Lower leg skin (tissue), 4 donors: Measurements from ENCODE around the gene FBXL15. TPM values are rescaled to one million over a fixed set of nuclear protein-coding genes. Genes with fewer than 3 reads are reported as not detected.

ENCODE experiments used
- DNase-seq, 2 donors: peaks; one replicate each; pipeline ENCODE4 v3.0.0-alpha.2; 2019; ENCODE audit warnings: low spot score in 2 of 2
- H3K4me3 ChIP-seq: fragments of 200-600 bp; sonication (generic); 2 replicates; pipeline ENCODE4 v1.5.1; 2017; ENCODE audit warnings: mild to moderate bottlenecking, low read depth; ENCODE audit not compliant: poor library complexity, severe bottlenecking
- CTCF ChIP-seq, 3 donors: fragments of 450-650 bp; IDR thresholded peaks; one replicate each; pipeline ENCODE4 v1.5.1; 2016; ENCODE audit warnings: antibody characterized with exemption in 3 of 3, mild to moderate bottlenecking in 3 of 3, moderate library complexity in 2 of 3
- POLR2A ChIP-seq, 2 donors: fragments of 450-650 bp; IDR thresholded peaks; one replicate each; pipeline ENCODE4 v1.6.1; 2016 to 2017; ENCODE audit warnings: antibody characterized with exemption in 2 of 2, mild to moderate bottlenecking in 1 of 2, moderate library complexity in 1 of 2
- WGBS, 2 donors: methylation state at CpG; one replicate each; pipeline ENCODE4 v1.1.5; 2018; 5-methylcytosine and 5-hydroxymethylcytosine counted together
- intact Hi-C: fragments of 100-400 bp; cut with DNase I; formaldehyde crosslinking; loops from one replicate; pipeline ENCODE4 v1.15.0; 2023; ENCODE audit warnings: low total_unique reads
- total RNA-seq, 4 donors: library from RNA; depleted of rRNA; stranded (reverse); fragments of >200 nt; gene quantifications; one replicate each; pipeline ENCODE4 v1.1.0, GENCODE V29; 2016

Gene FBXL15
- total RNA-seq, 4 donors from 2014 or later = 18.2 to 25.3 (median 19.1) TPM

GRCh38 chr10:102433619-102434046 is 13.0 kb downstream of the FBXL15 start:
- no peak for DNase-seq
- 63 to 75% methylated on average over 5 of the region's 5 CpGs for WGBS, 2 donors
- TF ChIP-seq POLR2A (IDR thresholded peaks at IDR 0.05) = no peak
- TF ChIP-seq CTCF (IDR thresholded peaks at IDR 0.05) = no peak
- H3K4me3 ChIP-seq = no peak overlapping the region
- intact Hi-C loops = no loop called here

DNA sequence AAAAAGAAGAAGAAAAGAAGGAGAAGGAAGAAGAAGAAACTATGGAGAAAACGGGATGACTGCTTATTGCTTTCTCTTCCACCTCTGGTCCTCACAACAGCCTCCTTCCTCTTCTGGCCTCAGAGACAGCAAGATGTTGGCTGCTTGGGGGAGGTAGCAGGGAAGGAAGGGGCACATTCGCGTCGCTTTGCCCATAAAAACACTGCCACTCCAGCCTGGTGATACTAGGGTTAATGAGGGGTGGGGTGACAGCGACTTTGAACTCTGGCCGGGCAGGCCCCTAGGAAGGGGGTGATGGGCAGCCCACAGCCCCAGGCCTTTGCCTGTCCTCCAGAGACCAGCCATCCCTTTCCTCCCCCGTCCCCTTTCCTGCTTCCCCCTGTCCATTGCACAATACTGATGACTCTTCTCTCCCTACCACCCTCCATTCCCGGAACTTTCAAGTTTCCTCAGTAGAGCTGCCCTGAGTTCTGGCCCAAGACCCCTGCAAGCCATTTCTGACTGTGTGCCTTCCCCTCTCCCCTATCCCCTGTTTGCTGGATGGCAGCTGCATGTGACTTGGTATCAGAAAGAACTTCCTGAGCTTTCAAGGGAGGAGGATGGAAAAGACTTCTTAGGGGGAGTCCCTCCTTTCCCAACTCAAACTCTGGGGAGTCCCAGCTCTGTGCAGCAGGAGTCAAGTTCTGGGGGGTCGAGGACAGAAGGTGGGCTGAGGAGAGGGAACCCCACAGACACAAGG is 13.9 kb downstream of the FBXL15 start:
- no peak for DNase-seq
- H3K4me3 ChIP-seq = no peak overlapping the region
- WGBS, 2 donors = 24 to 39% methylated on average over 9 of the region's 9 CpGs
- intact Hi-C loops = no loop called here
- TF ChIP-seq CTCF (IDR thresholded peaks at IDR 0.05) = no peak
- TF ChIP-seq POLR2A (IDR thresholded peaks at IDR 0.05) = no peak

DNA sequence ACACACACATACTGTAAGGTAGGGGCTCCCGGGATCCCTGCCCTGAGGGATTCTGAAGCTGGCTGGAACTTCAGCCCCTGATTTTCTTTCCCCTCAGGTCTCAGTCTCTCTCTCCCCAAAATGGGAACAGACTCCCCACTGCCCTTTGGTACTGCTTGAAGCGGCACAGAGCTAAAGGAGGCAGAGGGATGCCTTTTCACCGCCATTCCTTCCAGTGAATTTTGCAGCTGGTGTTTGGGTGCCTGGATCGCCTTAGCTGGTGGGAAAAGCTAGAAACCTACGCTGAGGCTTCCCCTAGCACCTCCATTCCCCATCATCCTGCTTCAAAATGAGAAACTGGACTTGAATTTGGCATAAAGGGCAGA is 14.5 kb downstream of the FBXL15 start:
- 52 to 56% methylated on average over 5 of the region's 5 CpGs for WGBS, 2 donors
- H3K4me3 ChIP-seq = no peak overlapping the region
- DNase-seq = no peak
- intact Hi-C loops = no loop called here
- no peak for TF ChIP-seq CTCF (IDR thresholded peaks at IDR 0.05)
- no peak for TF ChIP-seq POLR2A (IDR thresholded peaks at IDR 0.05)

- intact Hi-C loops = no loop called here
- TF ChIP-seq POLR2A (IDR thresholded peaks at IDR 0.05) (no peak), CTCF (IDR thresholded peaks at IDR 0.05) (no peak)
- H3K4me3 ChIP-seq = no peak overlapping the region
- 6 to 12% methylated on average over 12 to 13 of the region's 14 CpGs for WGBS, 2 donors
- no peak for DNase-seq
Measured at GRCh38 chr10:102435529-102436233, 15.0 kb downstream of the FBXL15 start.

- DNase-seq = no peak
- intact Hi-C loops = no loop called here
- WGBS, 2 donors = 69 to 86% methylated on average over 6 of the region's 6 CpGs
- TF ChIP-seq POLR2A (IDR thresholded peaks at IDR 0.05) (no peak), CTCF (IDR thresholded peaks at IDR 0.05) (no peak)
- H3K4me3 ChIP-seq = no peak overlapping the region
Measured at GRCh38 chr10:102436312-102436711, 15.7 kb downstream of the FBXL15 start.
